GOT3 (cell line): Measurements from ENCODE around the gene ASPSCR1.

ENCODE experiments used
- DNase-seq: peaks from one replicate; lab custom pipeline; 2025; ENCODE audit warnings: mixed read lengths; lab: John Stamatoyannopoulos, UW

ASPSCR1 gene

GRCh38 chr17:82041144-82041814 is 63.9 kb downstream of the ASPSCR1 start:
- no peak for DNase-seq

DNA sequence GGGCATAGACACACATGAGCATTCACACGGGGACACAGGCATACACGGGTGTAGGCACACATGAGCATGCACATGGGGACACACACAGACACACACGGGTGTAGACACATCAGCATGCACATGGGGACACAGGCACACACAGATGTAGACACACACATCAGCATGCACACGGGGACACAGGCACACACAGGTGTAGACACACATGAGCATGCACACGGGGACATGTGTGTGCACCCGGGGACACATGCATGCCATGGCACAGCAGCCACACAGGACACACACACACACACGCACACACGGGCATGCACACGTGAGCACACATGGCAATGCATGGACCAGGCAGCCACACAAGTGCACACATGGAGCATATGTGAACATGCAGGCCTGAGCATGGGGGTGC is 65.2 kb downstream of the ASPSCR1 start:
- DNase-seq = no peak

- DNase-seq = no peak
Measured at GRCh38 chr17:82043507-82043906, 66.1 kb downstream of the ASPSCR1 start.

GRCh38 chr17:82045936-82046484 is 68.6 kb downstream of the ASPSCR1 start:
- no peak for DNase-seq

DNA sequence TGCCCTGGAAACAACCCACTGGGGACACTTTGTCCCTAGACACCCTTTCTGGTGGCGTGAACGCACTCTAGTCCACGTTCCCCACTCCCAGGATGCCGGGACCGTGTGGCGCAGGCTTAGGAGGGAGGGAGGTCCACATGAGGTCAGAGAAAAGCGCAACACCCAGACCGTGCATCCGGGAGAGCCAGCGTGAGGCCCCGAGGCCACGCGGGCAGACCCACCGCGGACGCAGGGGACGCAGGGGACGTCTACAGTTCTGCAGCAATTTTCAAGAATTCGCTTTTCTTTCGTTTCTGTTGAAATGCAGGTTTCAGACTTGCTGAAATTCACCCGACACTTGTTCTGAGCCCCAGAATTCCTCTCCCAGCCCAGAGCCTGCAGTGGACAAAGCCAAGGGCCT is 69.5 kb downstream of the ASPSCR1 start:
- DNase-seq = no peak

DNA sequence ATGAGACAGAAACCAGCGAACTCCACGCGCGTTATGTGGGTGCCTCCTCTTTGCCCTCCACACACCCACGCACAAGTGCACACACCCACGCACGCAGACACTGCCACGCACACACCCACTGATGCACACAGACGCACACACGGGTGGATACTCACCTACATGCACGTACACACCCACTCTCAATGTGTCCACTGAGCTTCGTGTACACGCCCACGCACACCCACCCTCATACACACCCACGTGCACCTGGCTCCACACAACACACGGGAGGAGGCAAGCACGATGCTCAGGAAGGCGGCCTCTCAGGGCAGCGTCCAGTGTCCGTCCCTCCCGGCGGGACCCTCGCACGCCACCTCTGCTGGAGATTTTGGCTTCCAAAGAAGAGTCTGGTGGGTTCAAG is 70.0 kb downstream of the ASPSCR1 start:
- no peak for DNase-seq

DNA sequence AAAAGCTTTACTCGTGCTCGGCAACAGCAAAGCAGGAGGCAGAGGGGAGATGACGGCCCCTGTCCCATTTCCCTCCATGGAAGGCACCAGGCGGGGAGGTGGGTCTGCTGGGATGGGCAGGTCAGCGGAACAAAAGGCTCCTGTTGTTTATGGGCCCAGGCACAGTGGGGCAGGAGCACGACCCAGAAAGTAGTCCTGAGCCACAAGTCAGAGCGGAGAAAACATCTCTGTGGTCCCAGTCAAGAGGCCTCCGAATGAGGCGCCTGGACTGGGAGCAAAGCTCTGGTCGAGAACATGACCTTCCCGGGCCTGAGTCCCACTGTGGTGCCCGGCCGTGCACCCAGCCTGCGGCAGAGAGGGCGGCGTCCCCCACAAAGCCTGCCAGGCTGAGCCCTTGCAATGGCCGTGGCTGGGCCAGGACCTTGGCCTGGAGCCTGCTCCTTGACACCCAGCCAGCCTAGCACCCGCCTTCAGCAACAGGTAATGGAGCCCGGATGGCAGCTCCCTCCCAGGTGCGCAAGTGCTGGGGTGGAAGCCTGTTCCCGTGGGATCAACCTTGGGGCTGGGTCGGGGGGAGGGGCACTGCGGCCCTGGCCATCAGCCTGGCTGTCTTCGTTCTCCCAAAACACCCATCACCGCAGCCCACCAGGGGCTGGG is 70.6 kb downstream of the ASPSCR1 start:
- DNase-seq = no peak

GRCh38 chr17:82048571-82048971 is 71.1 kb downstream of the ASPSCR1 start:
- DNase-seq = no peak

DNA sequence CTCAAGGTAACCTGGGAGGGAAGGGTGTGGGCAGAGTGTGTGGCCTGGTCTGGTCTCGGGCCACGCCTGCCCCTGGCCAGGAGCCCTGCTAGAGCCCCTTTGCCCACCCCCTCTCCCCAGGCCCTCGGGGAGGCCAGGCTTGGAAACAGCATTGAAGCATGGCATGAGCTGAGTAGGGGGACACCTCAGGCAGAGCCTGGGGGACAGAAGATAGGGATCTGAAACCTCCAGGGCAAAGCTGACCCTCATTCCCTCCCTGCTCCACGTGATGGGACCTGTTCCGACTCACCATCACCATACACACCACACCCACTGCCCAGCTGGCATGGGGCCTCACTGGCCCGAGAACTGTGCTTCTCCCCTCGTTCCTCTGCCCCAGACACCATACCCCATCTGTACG is 71.7 kb downstream of the ASPSCR1 start:
- no peak for DNase-seq

- no peak for DNase-seq
Measured at GRCh38 chr17:82049521-82049971, 72.1 kb downstream of the ASPSCR1 start.

GRCh38 chr17:82050152-82050760 is 72.8 kb downstream of the ASPSCR1 start:
- no peak for DNase-seq

- DNase-seq = no peak
Measured at GRCh38 chr17:82050761-82051641, 73.6 kb downstream of the ASPSCR1 start.

GRCh38 chr17:82051776-82052637 is 74.6 kb downstream of the ASPSCR1 start, which contains the start of the genes GPS1 and RFNG:
Gene GPS1, plus strand, starts transcription at chr17:82051898. Its CDS starts 34 bp downstream, at chr17:82051932.
Gene RFNG, minus strand, starts transcription at chr17:82051811. Its CDS starts 45 bp downstream, at chr17:82051766.
- no peak for DNase-seq

DNA sequence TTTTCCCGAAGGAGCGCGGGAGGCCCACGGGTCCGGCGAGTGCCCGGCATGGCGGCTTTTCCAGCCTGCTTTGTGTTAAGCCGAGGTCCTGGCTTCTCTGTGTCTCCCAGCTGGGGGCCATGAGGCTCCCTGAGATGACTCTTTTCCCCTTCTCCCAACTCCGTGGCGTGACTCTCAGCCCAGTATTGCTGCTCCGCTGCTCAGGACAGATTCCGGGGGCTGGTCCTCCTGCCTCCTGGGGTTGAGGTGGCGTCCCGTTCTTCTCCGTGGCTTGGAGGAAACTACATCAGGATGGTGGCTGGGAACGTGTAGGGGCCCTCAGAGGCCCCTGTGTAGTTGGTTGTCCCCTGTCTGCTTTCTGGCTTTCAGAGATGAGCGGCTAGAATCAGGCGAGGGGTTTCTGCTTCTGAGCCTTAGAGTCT is 75.2 kb downstream of the ASPSCR1 start:
- DNase-seq = no peak

DNA sequence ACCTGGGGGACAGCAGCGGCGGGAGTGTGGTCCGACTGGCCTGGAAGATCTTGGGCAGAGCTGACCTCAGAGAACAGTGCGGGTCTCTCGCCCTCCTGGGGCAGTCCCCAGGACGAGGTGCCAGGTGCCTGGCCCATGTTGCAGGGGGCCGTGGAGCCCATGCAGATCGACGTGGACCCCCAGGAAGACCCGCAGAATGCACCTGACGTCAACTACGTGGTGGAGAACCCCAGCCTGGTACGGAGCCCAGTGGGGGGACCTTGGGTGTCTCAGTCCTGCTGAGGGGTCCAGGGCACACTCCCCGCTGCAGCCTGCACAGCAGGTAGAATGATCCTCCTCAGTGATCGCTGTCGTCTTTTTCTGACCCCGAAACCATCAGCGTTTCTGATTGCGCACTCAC is 75.7 kb downstream of the ASPSCR1 start:
- no peak for DNase-seq

GRCh38 chr17:82053556-82054263 is 76.3 kb downstream of the ASPSCR1 start:
- DNase-seq = no peak

DNA sequence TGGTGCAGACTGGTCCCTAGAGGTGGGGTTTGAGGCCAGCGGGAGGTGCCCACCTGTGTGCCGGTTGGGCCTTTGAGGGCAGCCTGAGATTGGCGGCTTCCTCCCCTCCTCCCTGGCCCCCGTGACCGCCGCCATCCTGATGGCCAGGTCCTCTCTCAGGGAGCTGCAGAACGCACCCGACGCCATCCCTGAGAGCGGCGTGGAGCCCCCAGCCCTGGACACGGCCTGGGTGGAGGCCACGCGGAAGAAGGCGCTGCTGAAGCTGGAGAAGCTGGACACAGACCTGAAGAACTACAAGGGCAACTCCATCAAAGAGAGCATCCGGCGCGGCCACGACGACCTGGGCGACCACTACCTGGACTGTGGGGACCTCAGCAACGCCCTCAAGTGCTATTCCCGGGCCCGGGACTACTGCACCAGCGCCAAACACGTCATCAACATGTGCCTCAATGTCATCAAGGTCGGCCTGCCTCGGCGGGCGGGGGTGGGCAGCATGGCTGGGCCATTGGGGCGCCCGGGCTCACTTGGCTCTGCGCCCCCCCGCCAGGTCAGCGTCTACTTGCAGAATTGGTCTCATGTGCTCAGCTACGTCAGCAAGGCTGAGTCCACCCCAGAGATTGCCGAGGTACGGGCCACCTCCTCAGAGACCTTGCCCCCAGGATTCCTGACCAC is 77.1 kb downstream of the ASPSCR1 start:
- DNase-seq = no peak

DNA sequence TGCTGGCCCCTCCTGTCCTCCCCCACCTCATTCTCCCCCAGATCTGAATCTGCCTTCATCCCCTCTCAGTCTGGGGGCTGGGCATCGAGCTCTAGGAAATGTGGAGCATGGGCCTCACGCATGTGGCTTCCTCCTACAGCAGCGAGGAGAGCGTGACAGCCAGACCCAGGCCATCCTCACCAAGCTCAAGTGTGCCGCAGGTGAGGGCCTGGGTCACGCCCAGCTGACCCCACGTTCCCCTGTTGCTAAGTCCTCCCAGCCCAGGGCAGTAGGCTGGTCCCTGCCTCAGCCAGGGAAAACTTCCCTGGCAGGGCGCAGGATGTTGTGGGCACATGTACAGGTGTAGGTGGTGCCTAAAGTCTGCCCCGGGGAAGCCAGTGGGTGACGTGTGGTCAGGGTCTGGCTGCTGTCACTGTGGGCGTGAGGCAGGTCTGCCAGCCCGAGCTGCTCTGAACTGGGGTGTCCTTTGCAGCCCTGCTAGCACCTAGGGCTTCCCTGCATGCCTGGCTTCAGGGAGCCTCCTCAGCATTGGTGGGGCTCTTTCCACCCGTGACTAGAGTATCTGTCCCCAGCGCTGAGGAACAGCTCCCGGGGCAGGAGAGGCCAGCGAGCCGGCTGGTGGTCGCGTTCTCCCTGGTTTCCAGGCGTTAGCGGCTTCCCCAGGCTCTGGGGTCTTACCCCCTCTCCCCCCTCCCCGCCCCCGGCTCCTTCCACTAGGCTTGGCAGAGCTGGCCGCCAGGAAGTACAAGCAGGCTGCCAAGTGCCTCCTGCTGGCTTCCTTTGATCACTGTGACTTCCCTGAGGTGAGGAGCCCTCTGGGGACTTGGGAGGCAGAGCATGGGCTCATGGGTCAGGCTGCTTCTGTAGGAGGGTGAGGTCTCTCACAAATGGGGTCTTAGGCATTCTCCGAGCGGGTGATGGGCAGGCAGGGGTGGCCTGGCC is 77.9 kb downstream of the ASPSCR1 start:
- no peak for DNase-seq
